Measurements from ENCODE around the gene RABGGTA.

DNA sequence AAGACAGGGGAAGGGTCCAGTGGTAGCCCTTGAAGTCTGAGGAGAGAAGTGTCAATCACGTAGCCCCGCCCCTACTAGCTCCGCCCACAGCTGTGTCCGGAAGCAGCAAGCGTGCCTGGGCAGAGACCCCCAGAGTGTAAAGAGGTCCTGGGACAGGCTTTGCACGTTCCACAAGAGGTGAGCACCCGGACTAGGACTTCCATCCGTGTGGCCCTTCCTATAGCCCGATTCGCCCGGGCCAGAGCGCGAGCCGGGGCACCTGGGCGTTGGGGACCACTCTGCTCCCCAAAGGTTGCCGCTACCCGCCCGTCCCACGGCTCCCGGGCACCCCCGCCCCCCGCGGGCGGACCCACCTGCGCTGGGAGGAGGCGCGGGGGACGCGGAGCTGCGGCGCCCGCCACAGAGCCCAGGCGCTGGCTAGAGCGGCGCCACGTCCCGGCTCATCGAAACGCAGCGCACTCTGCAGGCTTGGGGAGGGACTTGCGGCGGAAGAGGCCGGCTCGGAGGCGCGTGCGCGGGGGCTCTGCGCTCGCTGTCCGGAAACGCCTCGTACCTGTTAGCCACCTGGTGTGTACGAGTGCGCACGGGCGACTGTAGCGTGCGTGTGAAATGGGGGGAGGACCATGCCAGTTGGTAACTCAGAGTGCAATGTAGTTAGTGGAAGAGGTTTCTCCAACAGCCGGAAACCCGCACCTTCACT lies at the start of gene RABGGTA:
- TF ChIP-seq, protein P1, sequence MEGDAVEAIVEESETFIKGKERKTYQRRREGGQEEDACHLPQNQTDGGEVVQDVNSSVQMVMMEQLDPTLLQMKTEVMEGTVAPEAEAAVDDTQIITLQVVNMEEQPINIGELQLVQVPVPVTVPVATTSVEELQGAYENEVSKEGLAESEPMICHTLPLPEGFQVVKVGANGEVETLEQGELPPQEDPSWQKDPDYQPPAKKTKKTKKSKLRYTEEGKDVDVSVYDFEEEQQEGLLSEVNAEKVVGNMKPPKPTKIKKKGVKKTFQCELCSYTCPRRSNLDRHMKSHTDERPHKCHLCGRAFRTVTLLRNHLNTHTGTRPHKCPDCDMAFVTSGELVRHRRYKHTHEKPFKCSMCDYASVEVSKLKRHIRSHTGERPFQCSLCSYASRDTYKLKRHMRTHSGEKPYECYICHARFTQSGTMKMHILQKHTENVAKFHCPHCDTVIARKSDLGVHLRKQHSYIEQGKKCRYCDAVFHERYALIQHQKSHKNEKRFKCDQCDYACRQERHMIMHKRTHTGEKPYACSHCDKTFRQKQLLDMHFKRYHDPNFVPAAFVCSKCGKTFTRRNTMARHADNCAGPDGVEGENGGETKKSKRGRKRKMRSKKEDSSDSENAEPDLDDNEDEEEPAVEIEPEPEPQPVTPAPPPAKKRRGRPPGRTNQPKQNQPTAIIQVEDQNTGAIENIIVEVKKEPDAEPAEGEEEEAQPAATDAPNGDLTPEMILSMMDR (IDR thresholded peaks at IDR 0.05 in 2 of 3, conservative IDR thresholded peaks at IDR 0.05 in 1 of 3; ENCODE audit: control insufficient read depth in 2 of 3, extremely low read depth in 1 of 3, insufficient read depth in 1 of 3, low read depth in 3 of 3, low read length in 3 of 3), result peak; percentile 84 to 93 (median 86); a peak in 5 of 6 replicates
- peak; percentile 93 for TF ChIP-seq POLR2A (IDR thresholded peaks at IDR 0.05; ENCODE audit: low read depth, low read length)
- TF ChIP-seq, protein P2, sequence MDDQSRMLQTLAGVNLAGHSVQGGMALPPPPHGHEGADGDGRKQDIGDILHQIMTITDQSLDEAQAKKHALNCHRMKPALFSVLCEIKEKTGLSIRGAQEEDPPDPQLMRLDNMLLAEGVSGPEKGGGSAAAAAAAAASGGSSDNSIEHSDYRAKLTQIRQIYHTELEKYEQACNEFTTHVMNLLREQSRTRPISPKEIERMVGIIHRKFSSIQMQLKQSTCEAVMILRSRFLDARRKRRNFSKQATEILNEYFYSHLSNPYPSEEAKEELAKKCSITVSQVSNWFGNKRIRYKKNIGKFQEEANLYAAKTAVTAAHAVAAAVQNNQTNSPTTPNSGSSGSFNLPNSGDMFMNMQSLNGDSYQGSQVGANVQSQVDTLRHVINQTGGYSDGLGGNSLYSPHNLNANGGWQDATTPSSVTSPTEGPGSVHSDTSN (IDR thresholded peaks at IDR 0.05; ENCODE audit: insufficient replicate concordance, low read depth, low read length), result peak; percentile 94
- peak; percentile 92 for TF ChIP-seq RCOR1 (conservative IDR thresholded peaks at IDR 0.05; ENCODE audit: low read depth, low read length)
- TF ChIP-seq NFXL1 (IDR thresholded peaks at IDR 0.05; ENCODE audit: borderline replicate concordance), result no peak
- no peak for TF ChIP-seq HDAC2 (IDR thresholded peaks at IDR 0.05)

Measured in GM12878 (cell line).